WTC11 (cell line): ENCODE data around the gene GABRB3. TPM values are rescaled to one million over a fixed set of nuclear protein-coding genes. Genes with fewer than 3 reads are reported as not detected.

ENCODE experiments used
- ATAC-seq: fragments of 200-7000 bp; cut with Tn5 transposase; 2 replicates; pipeline ENCODE4 v1.10.0; 2021; ENCODE audit warnings: mild to moderate bottlenecking, moderate library complexity
- CTCF ChIA-PET: fragments of 300-600 bp; sonication (Branson Sonifier 250); formaldehyde crosslinking; loops from one replicate; lab custom pipeline; 2021; ENCODE audit warnings: antibody characterized with exemption; lab: Charles Lee
- POLR2A ChIA-PET: fragments of 350-600 bp; sonication (Branson Sonifier 250); formaldehyde crosslinking; loops from one replicate; lab custom pipeline; 2021; ENCODE audit warnings: antibody characterized with exemption; lab: Charles Lee
- DNase-seq: peaks from one replicate; pipeline ENCODE4 v3.0.0; 2021; ENCODE audit warnings: low spot score
- H3K27ac Mint-ChIP-seq: 2 replicates; pipeline ENCODE4 v1.8.0; 2021; ENCODE audit warnings: mixed read lengths
- H3K27me3 Mint-ChIP-seq: 2 replicates; pipeline ENCODE4 v1.8.0; 2021; ENCODE audit warnings: low read depth, mild to moderate bottlenecking, moderate library complexity, mixed read lengths
- H3K36me3 Mint-ChIP-seq: 2 replicates; pipeline ENCODE4 v1.8.0; 2021; ENCODE audit warnings: mixed read lengths
- H3K4me1 Mint-ChIP-seq: 2 replicates; pipeline ENCODE4 v1.8.0; 2022; ENCODE audit warnings: mixed read lengths
- H3K4me3 Mint-ChIP-seq: 2 replicates; pipeline ENCODE4 v1.8.0; 2021; ENCODE audit warnings: mild to moderate bottlenecking, moderate library complexity, mixed read lengths
- H3K9me3 Mint-ChIP-seq: 2 replicates; pipeline ENCODE4 v1.8.0; 2021; ENCODE audit warnings: mixed read lengths
- CREB1 ChIP-seq: sonication (generic); formaldehyde crosslinking; IDR thresholded peaks from 2 replicates; pipeline ENCODE4 v1.8.0; 2023; ENCODE audit warnings: mild to moderate bottlenecking, missing genetic modification reagents
- JUN ChIP-seq: sonication (generic); formaldehyde crosslinking; IDR thresholded peaks from 2 replicates; pipeline ENCODE4 v1.8.0; 2023; ENCODE audit warnings: mild to moderate bottlenecking, missing genetic modification reagents
- KAT7 ChIP-seq: sonication (generic); formaldehyde crosslinking; IDR thresholded peaks from 2 replicates; pipeline ENCODE4 v1.8.1; 2023; ENCODE audit warnings: missing genetic modification reagents, mild to moderate bottlenecking, borderline replicate concordance
- NFATC4 ChIP-seq: fragments of 250-450 bp; sonication (Bioruptor Pico); IDR thresholded peaks from 2 replicates; pipeline ENCODE4 v1.9.0; 2021; ENCODE audit warnings: mild to moderate bottlenecking
- NFE2L1 ChIP-seq: sonication (generic); formaldehyde crosslinking; IDR thresholded peaks from 2 replicates; pipeline ENCODE4 v1.8.1; 2023; ENCODE audit warnings: missing genetic modification reagents
- NFYB ChIP-seq: sonication (generic); formaldehyde crosslinking; conservative IDR thresholded peaks from 2 replicates; pipeline ENCODE4 v1.8.0; 2022; ENCODE audit warnings: low read depth, missing genetic modification reagents
- TEAD4 ChIP-seq: sonication (generic); formaldehyde crosslinking; IDR thresholded peaks from 2 replicates; pipeline ENCODE4 v1.8.0; 2022; ENCODE audit warnings: mild to moderate bottlenecking, missing genetic modification reagents
- ZNF219 ChIP-seq: sonication (generic); formaldehyde crosslinking; IDR thresholded peaks from 2 replicates; pipeline ENCODE4 v1.8.0; 2023; ENCODE audit warnings: missing genetic modification reagents, mild to moderate bottlenecking, borderline replicate concordance
- ZNF232 ChIP-seq: sonication (generic); formaldehyde crosslinking; IDR thresholded peaks from 2 replicates; pipeline ENCODE4 v1.8.0; 2022; ENCODE audit warnings: mild to moderate bottlenecking, missing genetic modification reagents
- ZNF263 ChIP-seq: sonication (generic); formaldehyde crosslinking; IDR thresholded peaks from 2 replicates; pipeline ENCODE4 v1.8.1; 2022; ENCODE audit warnings: low read depth, mild to moderate bottlenecking, moderate library complexity, missing genetic modification reagents
- ZNF317 ChIP-seq: sonication (generic); formaldehyde crosslinking; IDR thresholded peaks from 2 replicates; pipeline ENCODE4 v1.8.1; 2023; ENCODE audit warnings: low read depth, mild to moderate bottlenecking, moderate library complexity, missing genetic modification reagents, borderline replicate concordance
- ZNF423 ChIP-seq: fragments of 250-450 bp; sonication (Bioruptor Pico); IDR thresholded peaks from 2 replicates; pipeline ENCODE4 v2.1.2; 2022; ENCODE audit warnings: mild to moderate bottlenecking, moderate library complexity
- ZNF671 ChIP-seq: fragments of 250-450 bp; sonication (Bioruptor Pico); IDR thresholded peaks from 2 replicates; pipeline ENCODE4 v1.8.0; 2021; ENCODE audit warnings: mild to moderate bottlenecking
- total RNA-seq: library from RNA; stranded (reverse); gene quantifications from 3 replicates; pipeline ENCODE4 v1.2.3, GENCODE V29; 2021
- TF ChIP-seq, protein P1 (sequence below): fragments of 250-450 bp; sonication (Bioruptor Pico); IDR thresholded peaks from 2 replicates; pipeline ENCODE4 v1.9.0; 2021; ENCODE audit warnings: moderate library complexity, mild to moderate bottlenecking, inconsistent platforms, borderline replicate concordance
- TF ChIP-seq, protein P2 (sequence below): sonication (generic); formaldehyde crosslinking; IDR thresholded peaks from 2 replicates; pipeline ENCODE4 v1.8.1; 2022; ENCODE audit warnings: missing genetic modification reagents, borderline replicate concordance
- TF ChIP-seq, protein P3 (sequence below): sonication (generic); formaldehyde crosslinking; IDR thresholded peaks from 2 replicates; pipeline ENCODE4 v1.8.1; 2023; ENCODE audit warnings: mild to moderate bottlenecking, missing genetic modification reagents, moderate library complexity
- TF ChIP-seq, protein P4 (sequence below): sonication (generic); formaldehyde crosslinking; IDR thresholded peaks from 2 replicates; pipeline ENCODE4 v1.8.0; 2022; ENCODE audit warnings: mild to moderate bottlenecking, missing genetic modification reagents
- TF ChIP-seq, protein P5 (sequence below): sonication (generic); formaldehyde crosslinking; IDR thresholded peaks from 2 replicates; pipeline ENCODE4 v1.8.0; 2022; ENCODE audit warnings: mild to moderate bottlenecking, missing genetic modification reagents
- TF ChIP-seq, protein P6 (sequence below): fragments of 250-450 bp; sonication (Bioruptor Pico); IDR thresholded peaks from 2 replicates; pipeline ENCODE4 v1.9.0; 2021; ENCODE audit warnings: mild to moderate bottlenecking, borderline replicate concordance

GABRB3 gene
- total RNA-seq, 1 experiment from 2014 or later: 203 TPM

DNA sequence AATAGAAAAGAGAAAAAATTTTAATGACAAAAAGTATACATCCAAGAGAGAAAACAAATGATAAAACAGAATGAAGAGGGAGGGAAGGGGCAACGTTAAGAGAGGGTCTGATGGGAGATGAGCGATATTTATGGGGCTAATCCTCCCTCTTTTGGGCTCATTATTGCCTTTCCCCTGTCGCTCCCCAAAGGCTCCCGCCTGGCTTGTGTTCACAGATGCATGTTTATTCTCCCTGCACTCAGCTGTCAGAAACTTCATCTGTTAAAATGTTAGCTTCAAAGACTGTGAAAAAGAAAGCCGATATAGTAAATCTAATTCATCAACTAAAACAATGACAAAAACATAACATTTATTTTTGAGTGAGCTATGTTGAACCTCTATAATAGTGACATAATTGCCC lies 74.3 kb downstream of the GABRB3 start (continued):
- TF ChIP-seq, protein P1, sequence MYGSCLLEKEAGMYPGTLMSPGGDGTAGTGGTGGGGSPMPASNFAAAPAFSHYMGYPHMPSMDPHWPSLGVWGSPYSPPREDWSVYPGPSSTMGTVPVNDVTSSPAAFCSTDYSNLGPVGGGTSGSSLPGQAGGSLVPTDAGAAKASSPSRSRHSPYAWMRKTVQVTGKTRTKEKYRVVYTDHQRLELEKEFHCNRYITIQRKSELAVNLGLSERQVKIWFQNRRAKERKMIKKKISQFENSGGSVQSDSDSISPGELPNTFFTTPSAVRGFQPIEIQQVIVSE (CRISPR knock-in tag): no peak
- TF ChIP-seq, protein P2, sequence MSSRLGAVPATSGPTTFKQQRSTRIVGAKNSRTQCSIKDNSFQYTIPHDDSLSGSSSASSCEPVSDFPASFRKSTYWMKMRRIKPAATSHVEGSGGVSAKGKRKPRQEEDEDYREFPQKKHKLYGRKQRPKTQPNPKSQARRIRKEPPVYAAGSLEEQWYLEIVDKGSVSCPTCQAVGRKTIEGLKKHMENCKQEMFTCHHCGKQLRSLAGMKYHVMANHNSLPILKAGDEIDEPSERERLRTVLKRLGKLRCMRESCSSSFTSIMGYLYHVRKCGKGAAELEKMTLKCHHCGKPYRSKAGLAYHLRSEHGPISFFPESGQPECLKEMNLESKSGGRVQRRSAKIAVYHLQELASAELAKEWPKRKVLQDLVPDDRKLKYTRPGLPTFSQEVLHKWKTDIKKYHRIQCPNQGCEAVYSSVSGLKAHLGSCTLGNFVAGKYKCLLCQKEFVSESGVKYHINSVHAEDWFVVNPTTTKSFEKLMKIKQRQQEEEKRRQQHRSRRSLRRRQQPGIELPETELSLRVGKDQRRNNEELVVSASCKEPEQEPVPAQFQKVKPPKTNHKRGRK: no peak
- TF ChIP-seq, protein P3, sequence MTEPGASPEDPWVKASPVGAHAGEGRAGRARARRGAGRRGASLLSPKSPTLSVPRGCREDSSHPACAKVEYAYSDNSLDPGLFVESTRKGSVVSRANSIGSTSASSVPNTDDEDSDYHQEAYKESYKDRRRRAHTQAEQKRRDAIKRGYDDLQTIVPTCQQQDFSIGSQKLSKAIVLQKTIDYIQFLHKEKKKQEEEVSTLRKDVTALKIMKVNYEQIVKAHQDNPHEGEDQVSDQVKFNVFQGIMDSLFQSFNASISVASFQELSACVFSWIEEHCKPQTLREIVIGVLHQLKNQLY: no peak
- TF ChIP-seq KAT7 (CRISPR knock-in tag) (no peak), ZNF263 (CRISPR knock-in tag) (no peak), ZNF232 (CRISPR knock-in tag) (no peak), ZNF317 (no peak), ZNF219 (no peak)

DNA sequence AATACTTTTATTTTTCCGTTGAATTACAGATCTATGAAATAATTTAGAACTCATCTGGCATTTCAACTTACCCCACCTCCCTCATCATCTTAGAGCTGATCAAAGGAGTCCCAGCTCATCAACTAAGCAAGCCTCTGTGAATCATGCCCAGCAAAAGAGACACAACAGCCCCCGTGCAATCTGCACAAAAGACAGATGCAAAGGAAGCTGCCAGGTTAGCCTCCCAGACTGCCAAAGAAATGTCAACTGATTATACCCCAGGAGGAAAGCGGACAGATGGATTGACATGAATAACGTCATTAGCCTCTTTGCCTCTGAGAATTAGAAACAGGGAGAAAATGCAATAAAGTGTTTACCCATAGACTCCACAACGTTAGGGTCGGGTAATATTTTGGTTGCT lies 75.0 kb downstream of the GABRB3 start:
- CTCF ChIA-PET: interaction anchor here (0.9 to 1.2 kb wide), 2 partner anchors 11 to 141 kb away, joined by 3 to 4 read pairs; no protein-coding TSS in a partner anchor
- Mint-ChIP-seq H3K36me3 (peaks cover 24% of the 10 kb centered on the region), H3K4me1 (peaks cover 67% of the 10 kb centered on the region), H3K27ac (no peak overlapping the region), H3K9me3 (peaks cover 19% of the 10 kb centered on the region), H3K27me3 (no peaks in the 10 kb centered on the region), H3K4me3 (no peak overlapping the region)
- POLR2A ChIA-PET: no interaction called here
- TF ChIP-seq, protein P4, sequence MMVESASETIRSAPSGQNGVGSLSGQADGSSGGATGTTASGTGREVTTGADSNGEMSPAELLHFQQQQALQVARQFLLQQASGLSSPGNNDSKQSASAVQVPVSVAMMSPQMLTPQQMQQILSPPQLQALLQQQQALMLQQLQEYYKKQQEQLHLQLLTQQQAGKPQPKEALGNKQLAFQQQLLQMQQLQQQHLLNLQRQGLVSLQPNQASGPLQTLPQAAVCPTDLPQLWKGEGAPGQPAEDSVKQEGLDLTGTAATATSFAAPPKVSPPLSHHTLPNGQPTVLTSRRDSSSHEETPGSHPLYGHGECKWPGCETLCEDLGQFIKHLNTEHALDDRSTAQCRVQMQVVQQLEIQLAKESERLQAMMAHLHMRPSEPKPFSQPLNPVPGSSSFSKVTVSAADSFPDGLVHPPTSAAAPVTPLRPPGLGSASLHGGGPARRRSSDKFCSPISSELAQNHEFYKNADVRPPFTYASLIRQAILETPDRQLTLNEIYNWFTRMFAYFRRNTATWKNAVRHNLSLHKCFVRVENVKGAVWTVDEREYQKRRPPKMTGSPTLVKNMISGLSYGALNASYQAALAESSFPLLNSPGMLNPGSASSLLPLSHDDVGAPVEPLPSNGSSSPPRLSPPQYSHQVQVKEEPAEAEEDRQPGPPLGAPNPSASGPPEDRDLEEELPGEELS: no peak
- no peak for TF ChIP-seq NFATC4 (CRISPR knock-in tag)
- TF ChIP-seq, protein P5, sequence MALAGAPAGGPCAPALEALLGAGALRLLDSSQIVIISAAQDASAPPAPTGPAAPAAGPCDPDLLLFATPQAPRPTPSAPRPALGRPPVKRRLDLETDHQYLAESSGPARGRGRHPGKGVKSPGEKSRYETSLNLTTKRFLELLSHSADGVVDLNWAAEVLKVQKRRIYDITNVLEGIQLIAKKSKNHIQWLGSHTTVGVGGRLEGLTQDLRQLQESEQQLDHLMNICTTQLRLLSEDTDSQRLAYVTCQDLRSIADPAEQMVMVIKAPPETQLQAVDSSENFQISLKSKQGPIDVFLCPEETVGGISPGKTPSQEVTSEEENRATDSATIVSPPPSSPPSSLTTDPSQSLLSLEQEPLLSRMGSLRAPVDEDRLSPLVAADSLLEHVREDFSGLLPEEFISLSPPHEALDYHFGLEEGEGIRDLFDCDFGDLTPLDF (CRISPR knock-in tag): no peak
- no peak for TF ChIP-seq ZNF317
- no peak for TF ChIP-seq JUN (CRISPR knock-in tag)
- TF ChIP-seq NFYB (CRISPR knock-in tag): no peak
- no peak for TF ChIP-seq CREB1 (CRISPR knock-in tag)
- no peak for TF ChIP-seq ZNF671 (CRISPR knock-in tag)
- TF ChIP-seq TEAD4 (CRISPR knock-in tag): no peak
- no peak for TF ChIP-seq NFE2L1 (CRISPR knock-in tag)
- ATAC-seq (no peak), DNase-seq (no peak)

DNA sequence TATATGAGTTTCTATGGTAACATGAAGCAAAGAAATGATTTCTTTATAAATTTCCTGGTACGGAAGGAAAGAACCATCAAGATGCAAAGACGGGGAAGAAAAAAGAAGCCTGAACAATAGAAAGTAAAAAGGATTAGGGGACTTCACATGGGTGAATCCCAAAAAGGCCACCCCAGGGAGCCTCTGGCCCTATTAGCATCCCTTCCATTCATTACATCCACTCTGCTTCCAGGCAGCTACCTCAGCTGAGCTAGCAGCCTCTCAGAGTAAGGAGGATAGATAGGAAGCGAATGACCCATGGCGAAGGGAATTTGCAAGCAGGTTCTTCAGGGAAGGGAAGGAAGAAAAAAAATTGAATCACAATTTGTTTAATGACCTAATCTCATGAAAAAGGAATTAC lies 81.6 kb downstream of the GABRB3 start:
- H3K27ac Mint-ChIP-seq: peak overlapping the region; percentile 65
- ATAC-seq: peak; percentile 97
- CTCF ChIA-PET: interaction anchor here (1.0 to 1.3 kb wide), 2 partner anchors 8 to 27 kb away, joined by 3 read pairs; no protein-coding TSS in a partner anchor
- H3K36me3 Mint-ChIP-seq: peaks cover 22% of the 10 kb centered on the region
- H3K9me3 Mint-ChIP-seq: peaks cover 19% of the 10 kb centered on the region
- DNase-seq: peak; percentile 56
- no peaks in the 10 kb centered on the region for H3K27me3 Mint-ChIP-seq
- peak; percentile 78 for TF ChIP-seq ZNF423 (CRISPR knock-in tag)
- TF ChIP-seq, protein P6, sequence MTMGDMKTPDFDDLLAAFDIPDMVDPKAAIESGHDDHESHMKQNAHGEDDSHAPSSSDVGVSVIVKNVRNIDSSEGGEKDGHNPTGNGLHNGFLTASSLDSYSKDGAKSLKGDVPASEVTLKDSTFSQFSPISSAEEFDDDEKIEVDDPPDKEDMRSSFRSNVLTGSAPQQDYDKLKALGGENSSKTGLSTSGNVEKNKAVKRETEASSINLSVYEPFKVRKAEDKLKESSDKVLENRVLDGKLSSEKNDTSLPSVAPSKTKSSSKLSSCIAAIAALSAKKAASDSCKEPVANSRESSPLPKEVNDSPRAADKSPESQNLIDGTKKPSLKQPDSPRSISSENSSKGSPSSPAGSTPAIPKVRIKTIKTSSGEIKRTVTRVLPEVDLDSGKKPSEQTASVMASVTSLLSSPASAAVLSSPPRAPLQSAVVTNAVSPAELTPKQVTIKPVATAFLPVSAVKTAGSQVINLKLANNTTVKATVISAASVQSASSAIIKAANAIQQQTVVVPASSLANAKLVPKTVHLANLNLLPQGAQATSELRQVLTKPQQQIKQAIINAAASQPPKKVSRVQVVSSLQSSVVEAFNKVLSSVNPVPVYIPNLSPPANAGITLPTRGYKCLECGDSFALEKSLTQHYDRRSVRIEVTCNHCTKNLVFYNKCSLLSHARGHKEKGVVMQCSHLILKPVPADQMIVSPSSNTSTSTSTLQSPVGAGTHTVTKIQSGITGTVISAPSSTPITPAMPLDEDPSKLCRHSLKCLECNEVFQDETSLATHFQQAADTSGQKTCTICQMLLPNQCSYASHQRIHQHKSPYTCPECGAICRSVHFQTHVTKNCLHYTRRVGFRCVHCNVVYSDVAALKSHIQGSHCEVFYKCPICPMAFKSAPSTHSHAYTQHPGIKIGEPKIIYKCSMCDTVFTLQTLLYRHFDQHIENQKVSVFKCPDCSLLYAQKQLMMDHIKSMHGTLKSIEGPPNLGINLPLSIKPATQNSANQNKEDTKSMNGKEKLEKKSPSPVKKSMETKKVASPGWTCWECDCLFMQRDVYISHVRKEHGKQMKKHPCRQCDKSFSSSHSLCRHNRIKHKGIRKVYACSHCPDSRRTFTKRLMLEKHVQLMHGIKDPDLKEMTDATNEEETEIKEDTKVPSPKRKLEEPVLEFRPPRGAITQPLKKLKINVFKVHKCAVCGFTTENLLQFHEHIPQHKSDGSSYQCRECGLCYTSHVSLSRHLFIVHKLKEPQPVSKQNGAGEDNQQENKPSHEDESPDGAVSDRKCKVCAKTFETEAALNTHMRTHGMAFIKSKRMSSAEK (CRISPR knock-in tag): no peak
- H3K4me1 Mint-ChIP-seq: peaks cover 67% of the 10 kb centered on the region
- POLR2A ChIA-PET: interaction anchor here (0.6 to 1.4 kb wide), 3 partner anchors 30 to 73 kb away, joined by 3 to 4 read pairs (median 3); no protein-coding TSS in a partner anchor
- peak overlapping the region; percentile 54 for H3K4me3 Mint-ChIP-seq
